ENCODE measurements around the gene RBP2. TPM values are rescaled to one million over a fixed set of nuclear protein-coding genes. Genes with fewer than 3 reads are reported as not detected.

RBP2 gene
- total and polyA plus RNA-seq, 2 of the 8 experiments (the other 6 are each of a cell fraction or from before 2014, with no cell fraction given): not detected

DNA sequence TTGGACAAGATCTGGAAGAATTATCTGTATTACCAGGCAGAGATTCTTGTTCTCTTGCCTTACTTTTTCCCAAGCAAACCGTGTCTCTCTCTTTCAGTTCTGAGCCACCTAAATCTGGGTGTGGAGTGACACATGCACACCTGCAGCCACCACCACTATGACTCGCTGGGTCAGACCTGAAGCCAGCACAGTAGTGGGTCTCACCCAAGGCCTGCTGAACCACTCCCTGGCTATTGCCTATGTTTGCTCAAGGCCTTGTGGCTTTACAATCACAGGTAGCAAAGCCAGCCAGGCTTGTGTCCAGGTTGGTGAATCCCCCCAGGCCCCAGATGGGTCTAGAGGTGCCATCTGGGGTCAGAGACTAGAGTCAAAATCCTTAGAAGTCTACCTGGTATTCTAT lies 58.2 kb downstream of the RBP2 start:
- H3K23ac ChIP-seq (ENCODE audit: insufficient read length): no peak overlapping the region
- no peak overlapping the region for H3K4ac ChIP-seq (replicated peaks; ENCODE audit: insufficient read length, low read depth, low read length)
- no peaks in the 10 kb centered on the region for H3K4me1 ChIP-seq (replicated peaks in 1 of 4; ENCODE audit: control insufficient read depth in 3 of 4, insufficient read depth in 4 of 4, low read length in 3 of 4)
- no peaks in the 10 kb centered on the region for H3K27me3 ChIP-seq (replicated peaks in 1 of 4; ENCODE audit: control insufficient read depth in 3 of 4, extremely low read depth in 1 of 4, insufficient read depth in 3 of 4, low read length in 3 of 4)
- ChIA-PET POLR2A (ENCODE audit: partially characterized antibody) (no interaction called here), CTCF (ENCODE audit: partially characterized antibody) (interaction anchor here (3.3 to 4.4 kb wide), 2 partner anchors 10 to 144 kb away, joined by 12 to 26 read pairs; no protein-coding TSS in a partner anchor)
- 92% methylated on average over 2 of the region's 2 CpGs; no CpG with 5 or more reads in 1 of the 2 experiments for WGBS, 2 experiments (ENCODE audit: extremely low coverage in 1 of 2, insufficient coverage in 1 of 2, insufficient read length in 1 of 2, insufficient replicate concordance in 2 of 2, low coverage in 1 of 2, low lambda C conversion rate in 2 of 2, missing lambda C conversion rate in 1 of 2)
- DNase-seq (ENCODE audit: low read depth in 1 of 2, low spot score in 2 of 2): no peak
- no peak overlapping the region for H2AFZ ChIP-seq (ENCODE audit: low read length)
- no peak overlapping the region for H2BK5ac ChIP-seq (ENCODE audit: low read depth, low read length)
- FAIRE-seq: no peak
- H2BK120ac ChIP-seq (replicated peaks; ENCODE audit: low read depth, low read length): no peak overlapping the region
- H3K9me3 ChIP-seq (ENCODE audit: insufficient read depth in 2 of 2, low read depth in 1 of 2, low read length in 1 of 2): no peaks in the 10 kb centered on the region
- H3K36me3 ChIP-seq (ENCODE audit: control insufficient read depth in 2 of 4, insufficient read depth in 4 of 4, low read length in 3 of 4): no peaks in the 10 kb centered on the region
- H4K91ac ChIP-seq (replicated peaks; ENCODE audit: insufficient read length, low read length): no peak overlapping the region
- H3K27ac ChIP-seq (ENCODE audit: low read depth, low read length): no peak overlapping the region
- no peak overlapping the region for H3K14ac ChIP-seq (ENCODE audit: insufficient read length)
- H4K5ac ChIP-seq (ENCODE audit: insufficient read length, low read depth, low read length): no peak overlapping the region
- H3K23me2 ChIP-seq (ENCODE audit: low read depth, low read length): no peaks in the 10 kb centered on the region
- H2BK12ac ChIP-seq (ENCODE audit: low read depth, low read length): no peak overlapping the region
- H4K20me1 ChIP-seq (replicated peaks in 1 of 2; ENCODE audit: control insufficient read depth in 1 of 2, insufficient read depth in 2 of 2, low read length in 2 of 2): no peaks in the 10 kb centered on the region
- no peak overlapping the region for H3K9ac ChIP-seq (replicated peaks in 1 of 4; ENCODE audit: extremely low read depth in 1 of 4, low read depth in 3 of 4, low read length in 3 of 4)
- H3K79me2 ChIP-seq (ENCODE audit: control insufficient read depth in 1 of 2, insufficient read depth in 2 of 2, low read length in 2 of 2): no peaks in the 10 kb centered on the region
- H2BK20ac ChIP-seq (ENCODE audit: low read length): no peak overlapping the region
- no peak overlapping the region for H2BK15ac ChIP-seq (ENCODE audit: low read length)
- no peak overlapping the region for H3K18ac ChIP-seq (ENCODE audit: extremely low read depth, low read length)
- no peak overlapping the region for H4K8ac ChIP-seq (ENCODE audit: extremely low read depth, insufficient read depth, low read length)
- no peaks in the 10 kb centered on the region; the same call in 1 of the 2 replicates for H3K79me1 ChIP-seq (ENCODE audit: low read depth, low read length)
- H3K56ac ChIP-seq (replicated peaks; ENCODE audit: insufficient read length, low read depth, low read length): no peak overlapping the region
- TF ChIP-seq RFX5 (IDR thresholded peaks at IDR 0.05; ENCODE audit: borderline replicate concordance, low read depth, low read length): no peak
- no peak overlapping the region for H2AK5ac ChIP-seq (ENCODE audit: low read depth, low read length)
- no peak overlapping the region for H3K4me3 ChIP-seq (ENCODE audit: extremely low read depth in 1 of 4, insufficient read depth in 2 of 4, low read depth in 3 of 4, low read length in 4 of 4)
- no peak overlapping the region for H3K4me2 ChIP-seq (ENCODE audit: insufficient read depth in 1 of 2, low read depth in 2 of 2, low read length in 2 of 2)
